ENCODE results near the gene ZC3H15.

GRCh38 chr2:186443851-186444250 lies 42.2 kb upstream of the ZC3H15 start:
- TF ChIP-seq EZH2 (IDR thresholded peaks at IDR 0.05; ENCODE audit: low read length) (no peak), CTCF (optimal IDR thresholded peaks at IDR 0.05 in 1 of 3, IDR thresholded peaks at IDR 0.05 in 1 of 3, conservative IDR thresholded peaks at IDR 0.05 in 1 of 3; ENCODE audit: extremely low read depth in 1 of 3, insufficient read depth in 2 of 3, low read length in 3 of 3) (no peak)

Measured in keratinocyte (primary cell).